Heart right ventricle (tissue), 16 donors: ENCODE measurements around the gene PCGF1. TPM values are rescaled to one million over a fixed set of nuclear protein-coding genes. Genes with fewer than 3 reads are reported as not detected.
A peak's percentile ranks its signal among the peaks of the same experiment; 100 is the strongest.

ENCODE experiments used
- ATAC-seq, 8 donors: fragments of 200-7000 bp; cut with Tn5 transposase; one replicate each; pipeline ENCODE4 v1.9.1; 2020; ENCODE audit warnings: mild to moderate bottlenecking in 8 of 8, moderate library complexity in 8 of 8, moderate number of reproducible peaks in 1 of 8
- DNase-seq, 2 donors: peaks; one replicate each; pipeline ENCODE4 v3.0.0-alpha.2; 2020
- H3K27ac ChIP-seq, 10 donors: fragments of 200-600 bp; sonication (generic) in 2 of 10; one replicate each; pipeline versions ENCODE4 v1.5.0 to v1.8.0; 2020 to 2022; ENCODE audit warnings: mild to moderate bottlenecking in 3 of 10
- H3K27me3 ChIP-seq, 7 donors: fragments of 200-600 bp; one replicate each; pipeline ENCODE4 v1.8.0; 2021 to 2022; ENCODE audit warnings: mild to moderate bottlenecking in 2 of 7
- H3K36me3 ChIP-seq, 9 donors: fragments of 200-600 bp; sonication (generic) in 1 of 9; one replicate each; pipeline versions ENCODE4 v1.5.0 to v1.8.0; 2020 to 2022; ENCODE audit warnings: mild to moderate bottlenecking in 2 of 9
- H3K4me1 ChIP-seq, 9 donors: fragments of 200-600 bp; sonication (generic) in 1 of 9; one replicate each; pipeline versions ENCODE4 v1.5.0 to v1.8.0; 2020 to 2022; ENCODE audit warnings: mild to moderate bottlenecking in 4 of 9
- H3K4me3 ChIP-seq, 10 donors: fragments of 200-600 bp; sonication (generic) in 2 of 10; one replicate each; pipeline versions ENCODE4 v1.5.0 to v1.8.0; 2020 to 2022; ENCODE audit warnings: mild to moderate bottlenecking in 7 of 10, moderate library complexity in 2 of 10
- H3K9me3 ChIP-seq, 11 donors: fragments of 200-600 bp in 10 of 11; sonication (generic) in 2 of 11; one replicate each; pipeline versions ENCODE4 v1.5.0 to v1.8.0; 2013 to 2022; ENCODE audit warnings: mild to moderate bottlenecking in 2 of 11, control low read depth in 1 of 11, moderate library complexity in 1 of 11
- WGBS, 2 donors: extraction: QIAGEN DNeasy Blood & Tissue Kit; methylation state at CpG; one replicate each; pipeline ENCODE4 v1.1.7; 2013; ENCODE audit warnings: inconsistent platforms in 1 of 2; 5-methylcytosine and 5-hydroxymethylcytosine counted together
- intact Hi-C, 10 donors: fragments of 100-400 bp; cut with DNase I; formaldehyde crosslinking; loops; one replicate each; pipeline versions ENCODE4 v1.11.1 to v1.14.2; 2022
- polyA plus RNA-seq, 2 donors: library from polyadenylated mRNA; stranded (reverse); fragments of 200-250 nt; gene quantifications; one replicate each; pipeline ENCODE4 v1.2.3, GENCODE V29; 2013
- total RNA-seq, 10 donors: library from RNA; stranded (reverse); fragmentation: NEBNext Ultra II Directional in 3 of 10; extraction: Animal tissue kit (Norgen Biotek cat#: 25700) in 3 of 10; gene quantifications; one replicate each; pipeline versions ENCODE4 v1.2.1 to v1.2.4, GENCODE V29; 2021 to 2023
- TF ChIP-seq, protein P1 (sequence below), 9 donors: fragments of 200-600 bp; sonication (generic) in 2 of 9; IDR thresholded peaks; one replicate each; pipeline versions ENCODE4 v1.5.0 to v1.8.0; 2021 to 2022; ENCODE audit warnings: antibody characterized with exemption in 9 of 9, mild to moderate bottlenecking in 5 of 9, moderate library complexity in 1 of 9
- donor health status: Arrhythmogenic right ventricular cardiomyopathy.
- donor health status: ischemic (EF 13 %, LVEDD 7.1; RV severe dilation, severe dysfunction).
- donor health status: healthy with polysubstance abuse.
- donor health status: DM: no; HTN: yes; CAD: no.
- donor health status: DM: no; HTN: no; CAD: no.
- donor health status: ischemic (EF 25% LVEDD 6.9; RV normal size, moderate dysfunction).
- donor health status: ischemic (EF 25% LVEDD 5.7; RV mildly dilated, moderate dysfunction).
- donor health status: healthy.
- donor health status: DM: yes; HTN: yes; CAD: no.
- donor health status: Ischemic cardiomyopathy.
- donor health status: ischemic (EF 35%, LVEDD 5.7; RV mildly dilated, moderate dysfunction).
- donor health status: nonischemic (EF 11% LVEDD 7.7; RV severe dilation, severe dysfunction).
- donor health status: DM: yes; HTN: yes; CAD: no.
- donor health status: PGD.
- donor health status: ischemic (EF 29% LVEDD 5.4; RV normal size, mild dysfunction).
- donor health status: nonischemic (EF 23%, LVEDD 6.1; RV moderate dilation, normal function).

PCGF1 gene
- total and polyA plus RNA-seq, 12 donors = 10.7 to 27.7 (median 16.0) TPM

DNA sequence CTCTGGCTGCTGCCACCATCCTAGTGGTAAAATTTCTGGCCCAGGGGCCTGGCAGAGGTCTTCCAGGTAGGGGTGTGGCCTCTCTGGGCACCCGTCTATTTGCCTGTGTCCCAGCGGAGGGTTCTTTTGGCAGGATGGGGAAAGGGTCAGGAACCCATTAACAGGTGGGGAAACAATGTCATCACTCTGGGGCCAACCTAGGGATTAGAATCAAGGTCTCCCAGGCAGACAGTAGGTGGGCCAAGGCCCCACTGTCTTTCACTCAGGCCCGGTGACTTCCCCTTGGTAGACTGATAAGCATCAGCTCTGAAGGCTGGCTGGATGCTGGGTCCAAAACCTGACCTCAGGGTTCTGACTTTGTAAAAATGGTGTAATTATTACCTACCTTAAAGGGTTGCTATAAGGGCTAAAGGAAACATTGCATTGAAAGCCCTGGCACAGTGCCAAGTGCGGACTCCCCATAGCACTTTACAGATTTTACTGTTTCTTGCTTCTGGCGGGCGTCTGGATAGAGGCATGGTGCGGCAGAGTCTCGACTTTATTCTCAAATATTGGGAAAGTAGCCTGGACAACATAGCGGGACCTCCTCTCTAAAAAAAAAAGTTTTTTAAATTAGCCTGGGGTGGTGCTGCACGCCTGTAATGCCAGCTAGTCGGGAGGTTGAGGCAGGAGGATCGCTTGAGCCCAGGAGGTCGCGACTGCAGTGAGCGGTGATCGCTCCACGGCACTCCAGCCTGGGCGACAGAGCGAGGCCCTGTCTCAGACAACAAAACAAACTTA, 10.3 kb downstream of the PCGF1 start:
- ATAC-seq (peak in 1 of 8 donors; percentile 3), DNase-seq (no peak)
- H3K27me3 ChIP-seq = peaks cover 9 to 56% (median 55%) of the 10 kb centered on the region in 7 donors
- H3K4me3 ChIP-seq = peak overlapping the region in 7 of 10 donors; percentile 22 to 57 (median 40)
- H3K9me3 ChIP-seq = no peaks in the 10 kb centered on the region
- H3K27ac ChIP-seq = no peak overlapping the region
- WGBS, 2 donors = 41 to 42% methylated on average over 19 of the region's 19 CpGs
- H3K36me3 ChIP-seq = peaks cover 0 to 27% (median 15%) of the 10 kb centered on the region in 9 donors
- TF ChIP-seq, protein P1, sequence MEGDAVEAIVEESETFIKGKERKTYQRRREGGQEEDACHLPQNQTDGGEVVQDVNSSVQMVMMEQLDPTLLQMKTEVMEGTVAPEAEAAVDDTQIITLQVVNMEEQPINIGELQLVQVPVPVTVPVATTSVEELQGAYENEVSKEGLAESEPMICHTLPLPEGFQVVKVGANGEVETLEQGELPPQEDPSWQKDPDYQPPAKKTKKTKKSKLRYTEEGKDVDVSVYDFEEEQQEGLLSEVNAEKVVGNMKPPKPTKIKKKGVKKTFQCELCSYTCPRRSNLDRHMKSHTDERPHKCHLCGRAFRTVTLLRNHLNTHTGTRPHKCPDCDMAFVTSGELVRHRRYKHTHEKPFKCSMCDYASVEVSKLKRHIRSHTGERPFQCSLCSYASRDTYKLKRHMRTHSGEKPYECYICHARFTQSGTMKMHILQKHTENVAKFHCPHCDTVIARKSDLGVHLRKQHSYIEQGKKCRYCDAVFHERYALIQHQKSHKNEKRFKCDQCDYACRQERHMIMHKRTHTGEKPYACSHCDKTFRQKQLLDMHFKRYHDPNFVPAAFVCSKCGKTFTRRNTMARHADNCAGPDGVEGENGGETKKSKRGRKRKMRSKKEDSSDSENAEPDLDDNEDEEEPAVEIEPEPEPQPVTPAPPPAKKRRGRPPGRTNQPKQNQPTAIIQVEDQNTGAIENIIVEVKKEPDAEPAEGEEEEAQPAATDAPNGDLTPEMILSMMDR (IDR thresholded peaks at IDR 0.05) = no peak
- H3K4me1 ChIP-seq = peaks cover 11 to 34% (median 29%) of the 10 kb centered on the region in 9 donors
- intact Hi-C loops = no loop called here

DNA sequence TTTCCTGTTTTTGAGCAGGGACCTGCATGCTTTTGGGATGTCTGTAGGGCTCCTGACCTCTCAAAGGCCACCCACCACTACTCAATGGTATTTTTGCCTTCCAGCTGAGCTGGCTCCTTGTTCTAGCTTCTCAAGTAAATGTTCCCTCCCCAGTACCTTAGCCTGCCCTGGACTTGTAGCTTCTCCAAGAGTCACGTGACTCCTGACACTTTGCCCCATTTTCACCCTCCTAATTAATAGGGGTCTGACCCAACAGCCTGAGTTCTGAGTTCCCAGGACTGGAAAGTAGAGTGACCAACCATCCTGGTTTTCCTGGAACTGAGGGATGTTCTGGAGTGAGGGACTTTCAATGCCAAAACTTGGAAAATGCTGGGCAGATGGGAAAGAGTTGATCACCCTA, 12.1 kb downstream of the PCGF1 start:
- Histone ChIP-seq H3K27ac (no peak overlapping the region), H3K36me3 (peaks cover 0 to 44% (median 30%) of the 10 kb centered on the region in 9 donors), H3K9me3 (no peaks in the 10 kb centered on the region), H3K27me3 (peaks cover 9 to 41% (median 39%) of the 10 kb centered on the region in 7 donors), H3K4me3 (no peak overlapping the region), H3K4me1 (peaks cover 11 to 31% (median 26%) of the 10 kb centered on the region in 9 donors)
- intact Hi-C loops = no loop called here
- 89 to 90% methylated on average over 1 of the region's 1 CpG for WGBS, 2 donors
- DNase-seq = no peak
- ATAC-seq = no peak
- TF ChIP-seq, protein P1 (IDR thresholded peaks at IDR 0.05) = no peak

DNA sequence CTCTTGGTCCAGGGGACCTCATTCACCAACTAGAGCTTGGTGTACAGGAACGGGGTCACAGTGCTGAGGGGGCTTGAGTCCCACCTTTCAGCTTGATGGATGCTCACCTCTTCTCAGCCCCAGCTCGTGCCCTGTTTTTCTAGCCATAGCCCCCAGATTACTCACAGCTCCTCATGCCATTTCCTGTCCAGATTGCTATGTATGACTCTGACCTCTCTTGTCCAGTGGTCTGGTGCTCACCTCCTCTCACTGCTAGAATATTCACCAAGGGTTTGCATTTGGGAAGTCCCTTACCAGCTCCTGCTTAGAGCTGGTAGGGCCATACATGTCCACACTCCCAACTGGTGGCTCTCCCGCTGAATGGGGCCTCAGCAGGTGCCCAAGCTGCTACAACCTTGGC, 13.9 kb downstream of the PCGF1 start:
- Histone ChIP-seq H3K36me3 (peaks cover 0 to 61% (median 33%) of the 10 kb centered on the region in 9 donors), H3K27me3 (peaks cover 4 to 22% (median 20%) of the 10 kb centered on the region in 7 donors), H3K4me3 (no peak overlapping the region), H3K9me3 (no peaks in the 10 kb centered on the region), H3K27ac (no peak overlapping the region), H3K4me1 (peaks cover 8 to 14% (median 12%) of the 10 kb centered on the region in 9 donors)
- 90 to 93% methylated on average over 3 of the region's 3 CpGs for WGBS, 2 donors
- ATAC-seq (no peak), DNase-seq (no peak)
- intact Hi-C loops = no loop called here
- TF ChIP-seq, protein P1 (IDR thresholded peaks at IDR 0.05) = no peak

DNA sequence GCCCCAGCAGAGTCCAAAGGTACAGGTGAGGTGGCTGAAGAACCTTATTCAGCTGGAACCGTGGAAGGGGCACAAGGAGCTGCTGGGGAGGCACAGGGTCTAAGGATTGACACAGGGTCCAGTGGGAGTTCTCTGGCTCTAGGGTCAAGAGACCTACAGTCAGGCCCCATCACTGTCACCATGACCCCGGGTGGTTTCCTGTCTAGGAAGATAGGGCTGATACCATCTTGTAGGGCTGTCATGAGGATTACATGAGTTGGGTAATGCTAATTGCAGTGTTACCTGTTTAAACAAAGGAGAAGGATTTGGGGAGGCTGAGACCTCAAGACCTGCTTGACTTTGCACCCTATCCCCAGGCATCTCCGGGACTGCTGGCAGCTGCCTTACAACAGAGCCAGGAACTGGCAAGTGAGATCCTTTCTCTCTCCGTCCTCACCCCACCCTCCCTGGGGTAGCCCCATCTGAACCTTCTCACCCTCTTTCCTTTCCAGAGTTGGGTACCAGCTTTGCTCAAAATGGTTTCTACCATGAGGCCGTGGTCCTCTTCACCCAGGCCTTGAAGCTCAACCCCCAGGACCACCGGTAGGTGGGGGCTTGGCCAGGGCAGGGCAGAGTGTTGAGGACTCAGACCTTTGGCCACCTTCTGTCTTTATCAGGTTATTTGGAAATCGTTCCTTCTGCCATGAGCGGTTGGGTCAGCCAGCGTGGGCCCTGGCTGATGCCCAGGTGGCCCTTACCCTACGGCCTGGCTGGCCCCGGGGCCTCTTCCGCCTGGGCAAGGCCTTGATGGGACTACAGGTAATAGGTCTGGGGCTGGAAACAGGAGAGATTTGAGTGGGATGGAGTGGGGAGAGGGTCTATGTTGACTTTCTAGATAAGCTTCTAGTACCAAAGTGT, 15.6 kb downstream of the PCGF1 start:
- H3K27ac ChIP-seq = no peak overlapping the region
- peak in 2 of 8 donors; percentile 12 to 22 for ATAC-seq
- intact Hi-C loops = no loop called here
- 91 to 95% methylated on average over 12 of the region's 12 CpGs for WGBS, 2 donors
- H3K27me3 ChIP-seq = peaks cover 0 to 6% (median 3%) of the 10 kb centered on the region in 7 donors
- H3K36me3 ChIP-seq = peaks cover 0 to 77% (median 33%) of the 10 kb centered on the region in 9 donors
- TF ChIP-seq, protein P1 (IDR thresholded peaks at IDR 0.05) = no peak
- H3K4me3 ChIP-seq = no peak overlapping the region
- H3K9me3 ChIP-seq = no peaks in the 10 kb centered on the region
- no peak for DNase-seq
- H3K4me1 ChIP-seq = no peaks in the 10 kb centered on the region
